ENCODE measurements around the gene PIGU. TPM values are rescaled to one million over a fixed set of nuclear protein-coding genes. Genes with fewer than 3 reads are reported as not detected.

PIGU gene
- polyA plus RNA-seq, 1 of the 3 experiments (the other 2 are of a cell fraction) = 40.3 TPM

GRCh38 chr20:34709044-34709830 is 32.3 kb upstream of the PIGU start (continued):
- no peak for TF ChIP-seq REST (IDR thresholded peaks at IDR 0.05; ENCODE audit: low read depth, low read length)
- TF ChIP-seq MEF2A (IDR thresholded peaks at IDR 0.05; ENCODE audit: borderline replicate concordance, low read depth) = no peak
- TF ChIP-seq EZH2phosphoT487 (IDR thresholded peaks at IDR 0.05; ENCODE audit: borderline replicate concordance, low read depth) = no peak
- TF ChIP-seq MAX (IDR thresholded peaks at IDR 0.05; ENCODE audit: low read depth) = 0 out of 2 replicates have a peak, but pooled peaks have one; percentile 28
- no peak for TF ChIP-seq GATA2 (CRISPR knock-in tag; IDR thresholded peaks at IDR 0.05)
- no peak for TF ChIP-seq NFIC (IDR thresholded peaks at IDR 0.05; ENCODE audit: borderline replicate concordance)
- no peak for TF ChIP-seq USF1 (IDR thresholded peaks at IDR 0.05; ENCODE audit: borderline replicate concordance, low read depth)
- TF ChIP-seq MXI1 (IDR thresholded peaks at IDR 0.05; ENCODE audit: low read depth, low read length) = peak; percentile 49
- TF ChIP-seq EP300 (IDR thresholded peaks at IDR 0.05; ENCODE audit: borderline replicate concordance in 1 of 2, low read depth in 1 of 2, low read length in 1 of 2) = no peak
- no peak for TF ChIP-seq TAF1 (IDR thresholded peaks at IDR 0.05; ENCODE audit: borderline replicate concordance, low read depth, low read length)

- no peaks in the 10 kb centered on the region for H3K9me3 ChIP-seq
- peaks cover 4 to 16% of the 10 kb centered on the region in 2 experiments for H3K36me3 ChIP-seq (replicated peaks in 1 of 2; ENCODE audit: control insufficient read depth in 1 of 2, insufficient read depth in 2 of 2, low read length in 1 of 2)
- peak overlapping the region; percentile 67 for H2AFZ ChIP-seq (ENCODE audit: low read depth)
- H4K20me1 ChIP-seq (ENCODE audit: insufficient read depth) = peaks cover 25% of the 10 kb centered on the region
- peak overlapping the region; percentile 59 to 61; a peak in 3 of 4 replicates for H3K4me3 ChIP-seq (ENCODE audit: low read depth in 2 of 2, low read length in 1 of 2)
- no peaks in the 10 kb centered on the region for H3K9me2 ChIP-seq
- H3K9ac ChIP-seq = peak overlapping the region; percentile 72; the same call in 1 of the 2 replicates
- WGBS (ENCODE audit: low lambda C conversion rate) = 10% methylated on average over 8 of the region's 22 CpGs
- H3K27ac ChIP-seq (ENCODE audit: low read depth in 2 of 2, low read length in 1 of 2) = peak overlapping the region in 1 of 2 experiments; percentile 84; a peak in 2 of 4 replicates
- H3K4me1 ChIP-seq (ENCODE audit: control insufficient read depth in 1 of 2, insufficient read depth in 2 of 2, low read depth in 1 of 2, low read length in 1 of 2) = peaks cover 17 to 33% of the 10 kb centered on the region in 2 experiments
- peak overlapping the region; percentile 80 for H3K4me2 ChIP-seq
- POLR2A ChIA-PET = interaction anchor here (2.3 kb wide), 1 partner anchor 150 kb away, joined by 9 read pairs; the partner anchor contains the start of gene MAP1LC3A
- no peaks in the 10 kb centered on the region for H3K27me3 ChIP-seq (ENCODE audit: insufficient read depth)
- no peaks in the 10 kb centered on the region for H3K79me2 ChIP-seq (ENCODE audit: insufficient read depth)
- peaks cover 25% of the 10 kb centered on the region for H3F3A ChIP-seq (replicated peaks; ENCODE audit: insufficient read depth)
- CTCF ChIA-PET = interaction anchor here (0.7 to 1.9 kb wide), 13 partner anchors 10 to 396 kb away, joined by 3 to 13 read pairs (median 3); partner anchors contain the start of gene DYNLRB1
- DNase-seq = peak; percentile 76
- TF ChIP-seq GATA2 (CRISPR knock-in tag; IDR thresholded peaks at IDR 0.05) = no peak
- TF ChIP-seq EP300 (IDR thresholded peaks at IDR 0.05; ENCODE audit: borderline replicate concordance in 1 of 2, low read depth in 1 of 2, low read length in 1 of 2) = no peak
- no peak for TF ChIP-seq FOXM1 (IDR thresholded peaks at IDR 0.05; ENCODE audit: low read depth)
- TF ChIP-seq MEF2A (IDR thresholded peaks at IDR 0.05; ENCODE audit: borderline replicate concordance, low read depth) = no peak
- TF ChIP-seq USF2 (IDR thresholded peaks at IDR 0.05; ENCODE audit: borderline replicate concordance, low read depth, low read length) = no peak
- TF ChIP-seq EZH2phosphoT487 (IDR thresholded peaks at IDR 0.05; ENCODE audit: borderline replicate concordance, low read depth) = no peak
- TF ChIP-seq GABPA (IDR thresholded peaks at IDR 0.05; ENCODE audit: low read depth) = no peak
- no peak for TF ChIP-seq NRF1 (IDR thresholded peaks at IDR 0.05; ENCODE audit: low read depth, low read length)
- TF ChIP-seq MXI1 (IDR thresholded peaks at IDR 0.05; ENCODE audit: low read depth, low read length) = no peak
- peak; percentile 43; the same call in 1 of the 2 replicates for TF ChIP-seq SMC3 (IDR thresholded peaks at IDR 0.05; ENCODE audit: low read depth, low read length)
- no peak for TF ChIP-seq ZBTB33 (IDR thresholded peaks at IDR 0.05; ENCODE audit: borderline replicate concordance, low read depth)
- TF ChIP-seq RXRA (IDR thresholded peaks at IDR 0.05; ENCODE audit: borderline replicate concordance, low read depth) = no peak
- TF ChIP-seq JUND (IDR thresholded peaks at IDR 0.05) = no peak
- no peak for TF ChIP-seq MAX (IDR thresholded peaks at IDR 0.05; ENCODE audit: low read depth)
- peak; percentile 71 for TF ChIP-seq RAD21 (IDR thresholded peaks at IDR 0.05; ENCODE audit: low read length)
- no peak for TF ChIP-seq RCOR1 (IDR thresholded peaks at IDR 0.05; ENCODE audit: low read length)
These were observed 31.7 kb upstream of the PIGU start for GRCh38 chr20:34708621-34709043.
